AG04449 (cell line): Measurements from ENCODE around the gene RGS6.
A peak's percentile ranks its signal among the peaks of the same experiment; 100 is the strongest.

Experiments
- CTCF ChIA-PET: fragments of 350-600 bp; formaldehyde crosslinking; extraction: SDS; loops from one replicate; lab custom pipeline; 2021; ENCODE audit warnings: antibody characterized with exemption; lab: Yijun Ruan, JAX
- POLR2A ChIA-PET: fragments of 400-600, 350-600 bp; formaldehyde crosslinking; extraction: SDS; loops from one replicate; lab custom pipeline; 2020; ENCODE audit warnings: antibody characterized with exemption, inconsistent platforms; lab: Yijun Ruan, JAX
- DNase-seq: peaks from one replicate; pipeline ENCODE4 v3.0.0-alpha.2; 2010; ENCODE audit warnings: low read depth, low spot score
- H3K4me3 ChIP-seq: 2 replicates; pipeline ENCODE4 v1.5.1; 2011; ENCODE audit warnings: low read depth, mild to moderate bottlenecking, control low read depth, low read length
- TF ChIP-seq, protein P1 (sequence below): IDR thresholded peaks from one replicate; pipeline ENCODE4 v1.5.1; 2011; ENCODE audit warnings: mild to moderate bottlenecking, moderate library complexity, low read length, control low read depth, inconsistent platforms; ENCODE audit not compliant: insufficient read depth; ENCODE audit errors: missing control alignments

RGS6 gene

DNA sequence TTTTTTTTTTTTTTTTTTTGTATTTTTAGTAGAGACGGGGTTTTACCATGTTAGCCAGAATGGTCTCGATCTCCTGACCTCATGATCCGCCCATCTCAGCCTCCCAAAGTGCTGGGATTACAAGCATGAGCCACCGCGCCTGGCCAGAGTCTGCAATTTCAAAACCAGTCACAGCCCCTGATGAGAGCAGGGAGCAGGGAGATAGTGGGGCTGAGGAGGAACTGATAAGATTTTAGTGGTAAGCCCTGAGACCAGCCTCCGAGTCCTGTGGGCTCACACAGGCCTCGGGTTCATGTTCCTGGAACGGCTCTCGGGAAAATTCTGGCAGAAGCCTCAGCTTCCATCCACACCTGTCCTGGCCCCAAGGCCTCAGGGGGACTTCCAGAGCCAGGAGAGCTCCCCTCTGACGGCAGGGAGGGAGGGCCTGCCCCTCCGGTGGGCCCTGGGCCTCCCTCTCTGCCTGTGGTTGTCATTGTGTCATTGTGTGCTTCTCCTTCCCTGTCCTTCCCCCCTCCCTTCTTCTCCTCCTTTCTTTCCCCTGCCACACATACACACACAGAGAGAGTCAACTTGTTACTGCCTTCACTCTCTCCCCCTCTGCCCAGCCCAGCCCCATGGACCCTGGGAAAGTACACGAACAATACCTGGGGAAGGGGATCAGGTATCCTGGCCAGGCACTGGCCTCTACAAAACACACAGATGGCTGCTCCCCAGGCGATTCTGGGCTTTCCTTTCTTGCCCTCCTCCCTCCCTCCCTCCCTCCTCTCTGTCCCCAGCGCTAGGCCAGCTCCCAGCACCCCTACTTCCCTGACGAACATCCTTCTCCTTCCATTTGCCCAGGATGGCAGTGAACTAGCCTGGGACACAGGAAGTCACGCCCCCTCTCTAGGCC lies 667.6 kb downstream of the RGS6 start:
- H3K4me3 ChIP-seq, result no peak overlapping the region
- TF ChIP-seq, protein P1, sequence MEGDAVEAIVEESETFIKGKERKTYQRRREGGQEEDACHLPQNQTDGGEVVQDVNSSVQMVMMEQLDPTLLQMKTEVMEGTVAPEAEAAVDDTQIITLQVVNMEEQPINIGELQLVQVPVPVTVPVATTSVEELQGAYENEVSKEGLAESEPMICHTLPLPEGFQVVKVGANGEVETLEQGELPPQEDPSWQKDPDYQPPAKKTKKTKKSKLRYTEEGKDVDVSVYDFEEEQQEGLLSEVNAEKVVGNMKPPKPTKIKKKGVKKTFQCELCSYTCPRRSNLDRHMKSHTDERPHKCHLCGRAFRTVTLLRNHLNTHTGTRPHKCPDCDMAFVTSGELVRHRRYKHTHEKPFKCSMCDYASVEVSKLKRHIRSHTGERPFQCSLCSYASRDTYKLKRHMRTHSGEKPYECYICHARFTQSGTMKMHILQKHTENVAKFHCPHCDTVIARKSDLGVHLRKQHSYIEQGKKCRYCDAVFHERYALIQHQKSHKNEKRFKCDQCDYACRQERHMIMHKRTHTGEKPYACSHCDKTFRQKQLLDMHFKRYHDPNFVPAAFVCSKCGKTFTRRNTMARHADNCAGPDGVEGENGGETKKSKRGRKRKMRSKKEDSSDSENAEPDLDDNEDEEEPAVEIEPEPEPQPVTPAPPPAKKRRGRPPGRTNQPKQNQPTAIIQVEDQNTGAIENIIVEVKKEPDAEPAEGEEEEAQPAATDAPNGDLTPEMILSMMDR, result no peak
- no peak for DNase-seq
- ChIA-PET POLR2A (interaction anchor here (0.7 kb wide), 1 partner anchor 32 kb away, joined by 4 read pairs; no protein-coding TSS in a partner anchor), CTCF (interaction anchor here (0.6 kb wide), 1 partner anchor 36 kb away, joined by 3 read pairs; no protein-coding TSS in a partner anchor)

DNA sequence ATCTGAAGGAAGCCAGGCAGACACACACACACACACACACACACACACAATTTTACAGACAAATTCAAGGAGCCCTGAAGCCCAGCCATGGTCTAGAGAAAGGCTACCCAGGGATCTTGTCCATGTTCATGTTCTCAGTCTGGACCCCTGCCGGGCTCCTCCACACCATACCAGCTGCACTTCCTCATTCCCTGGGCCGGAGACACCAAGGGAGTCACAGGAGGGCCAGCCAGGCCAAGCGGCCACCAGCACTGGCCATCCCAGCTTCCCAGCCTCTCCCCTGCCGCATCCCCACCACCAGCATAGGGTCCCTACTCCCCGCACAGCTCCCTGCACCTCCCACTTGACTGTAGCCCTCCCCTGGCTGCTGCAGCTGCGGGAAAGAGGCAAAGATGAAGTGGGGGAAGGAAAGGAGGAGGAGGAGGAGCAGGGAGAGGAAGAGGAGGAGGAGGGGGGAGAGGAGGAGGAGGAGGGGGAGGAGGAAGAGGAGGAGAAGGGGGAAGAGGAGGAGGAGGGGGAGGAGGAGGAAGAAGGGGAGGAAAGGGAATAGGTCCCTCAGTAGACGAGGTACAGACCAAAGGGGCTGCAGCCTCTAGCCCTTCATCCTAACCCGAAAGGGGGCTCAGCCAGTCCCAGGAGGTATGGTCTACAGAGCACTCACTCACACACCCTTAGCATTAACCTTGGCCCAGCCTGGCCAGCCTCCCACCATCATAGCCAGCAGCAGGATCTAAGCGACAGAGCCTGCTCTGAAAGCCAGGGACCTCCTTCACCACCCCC lies 668.5 kb downstream of the RGS6 start:
- TF ChIP-seq, protein P1, result no peak
- H3K4me3 ChIP-seq, result no peak overlapping the region
- DNase-seq, result no peak
- ChIA-PET CTCF (interaction anchor here (0.6 kb wide), 1 partner anchor 35 kb away, joined by 3 read pairs; no protein-coding TSS in a partner anchor), POLR2A (no interaction called here)

DNA sequence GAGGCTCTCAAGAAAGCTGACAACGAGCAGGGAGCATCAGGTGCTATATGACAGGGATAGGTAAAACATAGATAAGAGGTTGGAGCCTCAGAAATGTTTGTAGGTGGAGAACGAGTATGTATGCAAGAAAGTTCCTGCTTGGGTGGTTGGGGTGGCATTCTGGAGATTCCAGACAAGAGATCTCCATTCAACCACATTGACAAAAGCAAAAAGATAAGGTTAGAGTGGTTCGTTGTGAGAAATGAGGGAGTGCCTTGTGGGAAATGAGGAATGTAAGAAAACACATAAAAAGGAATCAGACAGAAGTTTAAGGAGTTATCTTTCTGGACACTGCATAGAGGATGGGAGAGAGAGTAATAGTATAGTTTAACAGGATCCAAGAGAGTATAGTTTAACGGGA lies 671.4 kb downstream of the RGS6 start:
- CTCF ChIA-PET, result interaction anchor here (0.5 kb wide), 1 partner anchor 178 kb away, joined by 3 read pairs; no protein-coding TSS in a partner anchor
- peak; percentile 37 for DNase-seq
- H3K4me3 ChIP-seq, result no peak overlapping the region
- TF ChIP-seq, protein P1, result no peak
- POLR2A ChIA-PET, result no interaction called here

DNA sequence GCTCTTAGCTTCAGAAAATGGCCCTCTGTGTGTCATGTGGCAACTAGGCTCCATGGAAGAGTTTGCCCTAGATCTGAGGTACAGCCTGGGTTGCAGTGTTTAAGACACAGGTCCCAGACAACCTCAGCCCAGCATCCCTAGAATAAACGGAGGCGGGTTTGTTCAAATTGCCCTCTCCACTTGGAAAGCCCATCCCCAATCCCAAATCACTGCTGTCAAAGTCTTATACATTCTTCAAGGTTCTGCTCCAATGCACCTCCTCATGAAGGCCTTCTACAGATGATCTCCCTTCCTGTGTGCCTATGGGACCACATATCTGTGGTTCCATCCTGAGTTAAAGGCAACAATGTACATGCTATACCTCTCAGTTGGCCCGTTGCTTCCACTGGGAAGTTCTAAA lies 671.9 kb downstream of the RGS6 start:
- DNase-seq, result no peak
- H3K4me3 ChIP-seq, result no peak overlapping the region
- ChIA-PET CTCF (interaction anchor here (0.5 kb wide), 1 partner anchor 178 kb away, joined by 3 read pairs; no protein-coding TSS in a partner anchor), POLR2A (no interaction called here)
- TF ChIP-seq, protein P1, result no peak

DNA sequence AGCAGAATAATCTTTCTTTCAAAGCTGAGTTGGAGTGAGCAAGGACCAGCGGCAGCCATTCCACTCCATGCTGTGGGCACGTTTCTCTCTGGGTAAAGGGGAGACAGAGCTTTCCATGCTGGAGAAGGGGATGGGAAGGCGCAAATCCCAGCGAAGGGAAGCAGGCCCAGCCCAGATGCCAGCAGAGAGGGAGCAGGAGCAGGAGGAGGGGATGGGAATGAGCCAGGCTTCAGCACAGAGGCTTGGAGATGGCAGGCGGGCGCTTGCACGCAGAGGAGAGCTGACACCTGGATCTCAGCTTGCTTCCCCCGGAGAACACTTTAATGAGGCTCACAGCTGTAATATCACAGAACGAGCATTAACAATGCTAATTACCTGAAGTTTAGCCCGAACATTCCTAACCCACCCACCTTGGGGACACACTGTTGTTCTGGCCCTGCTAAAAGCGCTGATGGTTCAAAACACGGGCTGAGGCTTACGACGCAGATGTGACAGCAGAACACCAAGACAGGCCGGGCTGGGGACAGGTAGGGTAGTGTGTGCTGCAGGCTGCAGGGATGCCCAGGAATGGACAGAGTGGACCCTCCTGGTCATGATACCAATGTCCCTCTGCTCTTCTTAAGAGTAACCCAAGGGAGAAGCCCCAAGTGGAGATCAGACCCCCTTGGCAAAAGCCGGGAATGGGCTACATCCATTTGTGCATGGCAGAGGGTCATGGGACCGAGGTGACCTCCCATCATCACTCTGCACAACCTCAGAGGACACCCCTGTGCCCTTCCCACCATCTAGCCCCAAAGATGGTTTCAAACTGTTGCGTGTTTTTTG lies 673.1 kb downstream of the RGS6 start:
- no peak overlapping the region for H3K4me3 ChIP-seq
- TF ChIP-seq, protein P1, result no peak
- POLR2A ChIA-PET, result no interaction called here
- CTCF ChIA-PET, result interaction anchor here (1.0 kb wide), 1 partner anchor 91 kb away, joined by 3 read pairs; no protein-coding TSS in a partner anchor
- DNase-seq, result no peak
